ENCODE data around the gene LDHD. TPM values are rescaled to one million over a fixed set of nuclear protein-coding genes. Genes with fewer than 3 reads are reported as not detected.

The LDHD gene
- polyA plus RNA-seq, 10 donors: 1.1 to 4.0 (median 2.0) TPM

GRCh38 chr16:75081179-75081859 is 35.3 kb downstream of the LDHD start:
- no peak for DNase-seq

GRCh38 chr16:75080205-75081029 is 36.2 kb downstream of the LDHD start:
- DNase-seq: peak in 1 of 3 donors; percentile 38

- DNase-seq: no peak
Measured at GRCh38 chr16:75079346-75079926, 37.1 kb downstream of the LDHD start.

- no peak for DNase-seq
Measured at GRCh38 chr16:75078886-75079285, 37.7 kb downstream of the LDHD start.

GRCh38 chr16:75075688-75076268 is 40.8 kb downstream of the LDHD start:
- DNase-seq: no peak

- no peak for DNase-seq
Measured at GRCh38 chr16:75074920-75075687, 41.5 kb downstream of the LDHD start.

- DNase-seq: no peak
Measured at GRCh38 chr16:75074304-75074793, 42.2 kb downstream of the LDHD start.

- DNase-seq: no peak
Measured at GRCh38 chr16:75073545-75074303, 42.9 kb downstream of the LDHD start.

- no peak for DNase-seq
Measured at GRCh38 chr16:75072239-75072947, 44.2 kb downstream of the LDHD start.

- DNase-seq: no peak
Measured at GRCh38 chr16:75071621-75072020, 45.0 kb downstream of the LDHD start.

GRCh38 chr16:75070012-75070841 is 46.4 kb downstream of the LDHD start:
- peak; percentile 37 to 87 (median 73) for DNase-seq

GRCh38 chr16:75068085-75069031 is 48.2 kb downstream of the LDHD start:
- DNase-seq: no peak

GRCh38 chr16:75066861-75067447 is 49.6 kb downstream of the LDHD start:
- DNase-seq: no peak

GRCh38 chr16:75065521-75066149 is 50.9 kb downstream of the LDHD start:
- no peak for DNase-seq

- DNase-seq: no peak
Measured at GRCh38 chr16:75065149-75065505, 51.5 kb downstream of the LDHD start.

GRCh38 chr16:75064403-75065148 is 52.0 kb downstream of the LDHD start:
- DNase-seq: no peak

Data from muscle of back (tissue), 11 donors.